Motor neuron (in vitro differentiated cells): ENCODE data around the gene NOB1. TPM values are rescaled to one million over a fixed set of nuclear protein-coding genes. Genes with fewer than 3 reads are reported as not detected.

Experiments
- ATAC-seq, 8 experiments: fragments of 200-7000 bp; cut with Tn5 transposase; replicated peaks in 6 of 8; 2 replicates each; pipeline ENCODE4 v1.8.0; 2021; ENCODE audit warnings: mild to moderate bottlenecking in 8 of 8, moderate library complexity in 8 of 8
- H3K27ac ChIP-seq, 2 donors: fragments of 250-450 bp; sonication (Bioruptor Pico); 2 replicates each; pipeline ENCODE4 v1.9.0; 2021; ENCODE audit warnings: antibody characterized with exemption in 2 of 2, mild to moderate bottlenecking in 2 of 2, moderate library complexity in 1 of 2
- H3K4me1 ChIP-seq, 2 donors: fragments of 250-450 bp; sonication (Bioruptor Pico); replicated peaks in 1 of 2; 2 replicates each; pipeline ENCODE4 v1.6.1; 2021; ENCODE audit warnings: antibody characterized with exemption in 2 of 2, mild to moderate bottlenecking in 2 of 2, moderate library complexity in 1 of 2
- H3K4me3 ChIP-seq, 5 donors: fragments of 250-450 bp; sonication (Bioruptor Pico); 2 replicates each; pipeline ENCODE4 v1.9.0; 2021; ENCODE audit warnings: antibody characterized with exemption in 5 of 5, mild to moderate bottlenecking in 5 of 5, moderate library complexity in 4 of 5
- WGBS, 10 experiments: fragments of 450-650 bp; shearing (Covaris generic); methylation state at CpG; one replicate each; pipeline ENCODE4 v1.0.0; 2022; 5-methylcytosine and 5-hydroxymethylcytosine counted together
- in situ Hi-C, 9 experiments: fragments of 400-800 bp; cut with MboI; loops; one replicate each; pipeline ENCODE4 v1.15.0; 2021; ENCODE audit warnings: low sequenced_read_pairs in 9 of 9, low pct_unique_long_range_greater_than_20kb in 2 of 9; ENCODE audit not compliant: unreplicated experiment in 9 of 9
- total RNA-seq, 8 experiments: library from RNA; unstranded; fragments of 300-600 nt; gene quantifications; 2 replicates each; pipeline versions ENCODE4 v1.2.3 to v1.2.4, GENCODE V29; 2022

NOB1 gene
- total RNA-seq, 8 experiments from 2014 or later, result 15.5 to 88.8 (median 35.1) TPM

GRCh38 chr16:69727916-69728270 lies 26.8 kb downstream of the NOB1 start:
- WGBS, 10 experiments, result 78 to 100% (median 92%) methylated on average over 2 to 5 of the region's 5 CpGs; no CpG with 5 or more reads in 2 of the 10 experiments
- Histone ChIP-seq H3K4me1 (peaks cover 4 to 13% of the 10 kb centered on the region in 2 donors), H3K27ac (no peak overlapping the region), H3K4me3 (no peak overlapping the region)
- ATAC-seq, result no peak
- in situ Hi-C loops, result loop anchor here in 1 of 9 experiments (25.0 kb wide), 1 partner anchor 316 kb away; the partner anchor contains the start of gene CYB5B

DNA sequence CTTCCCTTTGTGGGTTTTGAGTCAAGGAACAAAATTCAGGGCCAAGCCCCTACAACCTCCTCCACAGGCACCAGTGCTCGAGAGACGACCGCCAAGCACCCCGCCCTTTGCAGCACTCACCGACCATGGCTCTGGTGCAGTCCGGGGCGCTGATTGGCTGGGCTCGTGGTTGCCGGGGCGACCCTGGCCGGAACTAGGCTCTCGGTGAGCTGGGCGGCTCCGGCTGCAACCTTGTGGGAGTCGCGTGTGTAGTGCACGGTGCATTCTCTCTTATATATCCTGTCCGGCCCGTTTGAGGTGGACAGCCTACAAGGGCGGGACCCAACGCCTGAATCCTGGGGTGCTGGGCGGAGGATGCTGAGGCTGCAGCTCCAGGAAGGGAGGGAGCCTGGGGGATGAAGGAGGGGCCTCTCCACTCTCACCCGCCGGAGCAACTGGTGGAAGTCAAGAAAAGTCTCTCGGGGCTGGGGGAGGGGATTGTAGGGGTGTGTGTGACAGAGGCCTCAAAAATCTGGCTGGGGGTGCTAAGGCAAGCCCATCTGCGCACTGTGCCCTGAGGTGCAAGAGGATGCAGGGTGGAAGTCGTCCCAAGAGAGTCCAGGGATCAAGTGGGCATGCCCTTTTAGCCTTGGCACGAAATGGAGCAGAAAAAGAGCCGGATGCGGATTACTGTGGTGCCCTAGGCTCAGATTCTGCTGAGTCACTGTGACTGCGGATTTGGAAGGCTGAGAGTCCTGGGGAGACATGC lies 28.2 kb downstream of the NOB1 start, which contains the start of gene NQO1:
Gene NQO1 (minus strand): TSS at position 248 of the 748 bp plus-strand sequence. CDS start 121 bp downstream, at position 127.
- in situ Hi-C loops, result loop anchor here in 1 of 9 experiments (25.0 kb wide), 1 partner anchor 314 kb away; the partner anchor contains the start of gene CYB5B
- Histone ChIP-seq H3K4me3 (peak within 1 kb of the TSS; percentile 36 to 52 (median 37)), H3K27ac (peak within 1 kb of the TSS in 1 of 2 donors; percentile 80), H3K4me1 (peaks cover 4 to 13% of the 10 kb centered on the region in 2 donors)
- ATAC-seq, result peak; percentile 92 to 100 (median 99)
- 0 to 6% (median 2%) methylated on average over 1 to 13 of the region's 31 CpGs; no CpG with 5 or more reads in 3 of the 10 experiments for WGBS, 10 experiments

- no peak for ATAC-seq
- 37 to 92% (median 68%) methylated on average over 2 to 23 of the region's 32 CpGs; no CpG with 5 or more reads in 1 of the 10 experiments for WGBS, 10 experiments
- peak overlapping the region; percentile 36 to 52 (median 37) for H3K4me3 ChIP-seq
- in situ Hi-C loops, result loop anchor here in 1 of 9 experiments (25.0 kb wide), 1 partner anchor 313 kb away; the partner anchor contains the start of gene CYB5B
- peaks cover 4 to 13% of the 10 kb centered on the region in 2 donors for H3K4me1 ChIP-seq
- peak overlapping the region in 1 of 2 donors; percentile 69 for H3K27ac ChIP-seq
Measured at GRCh38 chr16:69725480-69726312, 29.0 kb downstream of the NOB1 start.

GRCh38 chr16:69724981-69725479 lies 29.7 kb downstream of the NOB1 start:
- Histone ChIP-seq H3K4me3 (no peak overlapping the region), H3K27ac (no peak overlapping the region), H3K4me1 (peaks cover 4 to 13% of the 10 kb centered on the region in 2 donors)
- no peak for ATAC-seq
- WGBS, 10 experiments, result 20 to 83% (median 70%) methylated on average over 1 to 5 of the region's 6 CpGs; no CpG with 5 or more reads in 3 of the 10 experiments
- in situ Hi-C loops, result loop anchor here in 1 of 9 experiments (25.0 kb wide), 1 partner anchor 313 kb away; the partner anchor contains the start of gene CYB5B

- in situ Hi-C loops, result no loop called here
- ATAC-seq, result no peak
- 67 to 100% (median 88%) methylated on average over 1 to 2 of the region's 2 CpGs; no CpG with 5 or more reads in 6 of the 10 experiments for WGBS, 10 experiments
- H3K4me1 ChIP-seq, result peaks cover 4 to 13% of the 10 kb centered on the region in 2 donors
- no peak overlapping the region for H3K27ac ChIP-seq
- H3K4me3 ChIP-seq, result no peak overlapping the region
Measured at GRCh38 chr16:69724414-69724873, 30.3 kb downstream of the NOB1 start.

DNA sequence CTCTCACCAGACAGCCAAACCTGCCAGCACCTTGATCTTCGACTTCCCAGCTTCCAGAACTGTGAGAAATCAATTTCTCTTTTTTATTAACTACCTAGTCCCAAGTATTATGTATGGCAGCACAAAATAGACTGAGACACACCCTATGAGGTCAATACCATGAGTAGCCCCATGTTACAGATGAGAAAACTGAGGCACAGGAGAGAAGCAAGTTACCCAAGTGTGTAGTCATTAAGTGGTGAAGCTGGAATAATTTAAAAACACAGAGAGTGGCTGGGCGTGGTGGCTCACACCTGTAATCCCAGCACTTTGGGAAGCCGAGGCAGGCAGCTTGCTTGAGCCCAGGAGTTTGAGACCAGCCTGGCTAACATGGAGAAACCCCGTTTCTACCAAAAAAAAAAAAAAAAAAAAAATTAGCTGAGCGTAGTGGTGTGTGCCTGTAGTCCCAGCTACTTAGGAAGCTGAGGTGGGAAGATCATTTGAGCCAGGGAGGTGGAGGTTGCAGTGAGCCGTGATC lies 33.2 kb downstream of the NOB1 start:
- no peak overlapping the region for H3K27ac ChIP-seq
- 83 to 100% (median 94%) methylated on average over 1 to 4 of the region's 6 CpGs; no CpG with 5 or more reads in 2 of the 10 experiments for WGBS, 10 experiments
- no peak for ATAC-seq
- H3K4me3 ChIP-seq, result no peak overlapping the region
- in situ Hi-C loops, result no loop called here
- H3K4me1 ChIP-seq, result peaks cover 4 to 5% of the 10 kb centered on the region in 2 donors

DNA sequence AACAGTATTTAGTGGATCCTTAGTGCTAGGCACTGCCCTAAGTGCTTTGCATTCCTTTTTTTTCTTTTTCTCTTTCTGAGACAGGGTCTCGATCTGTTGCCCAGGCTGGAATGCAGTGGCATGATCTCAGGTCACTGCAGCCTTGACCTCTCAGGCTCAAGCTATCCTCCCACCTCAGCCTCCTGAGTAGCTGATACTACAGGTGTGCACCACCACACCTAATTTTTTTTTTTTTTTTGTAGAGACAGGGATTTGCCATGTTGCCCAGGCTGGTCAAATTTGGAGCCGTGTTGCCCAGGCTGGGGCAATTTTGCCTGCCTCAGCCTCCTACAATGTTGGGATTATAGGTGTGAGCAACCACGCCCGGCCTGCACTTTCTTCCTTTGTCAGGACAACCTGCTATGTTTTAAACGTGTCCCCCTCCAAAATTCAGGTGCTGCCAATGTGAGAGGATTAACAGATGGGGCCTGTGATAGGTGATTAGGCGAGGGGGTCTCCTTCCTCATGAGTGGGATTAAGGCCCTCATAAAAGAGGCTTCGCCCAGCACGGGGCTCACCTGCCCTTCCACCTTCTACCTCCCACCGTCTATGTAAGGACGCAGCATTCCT lies 33.8 kb downstream of the NOB1 start:
- WGBS, 10 experiments, result 80 to 100% (median 94%) methylated on average over 1 to 6 of the region's 10 CpGs; no CpG with 5 or more reads in 3 of the 10 experiments
- no peak for ATAC-seq

DNA sequence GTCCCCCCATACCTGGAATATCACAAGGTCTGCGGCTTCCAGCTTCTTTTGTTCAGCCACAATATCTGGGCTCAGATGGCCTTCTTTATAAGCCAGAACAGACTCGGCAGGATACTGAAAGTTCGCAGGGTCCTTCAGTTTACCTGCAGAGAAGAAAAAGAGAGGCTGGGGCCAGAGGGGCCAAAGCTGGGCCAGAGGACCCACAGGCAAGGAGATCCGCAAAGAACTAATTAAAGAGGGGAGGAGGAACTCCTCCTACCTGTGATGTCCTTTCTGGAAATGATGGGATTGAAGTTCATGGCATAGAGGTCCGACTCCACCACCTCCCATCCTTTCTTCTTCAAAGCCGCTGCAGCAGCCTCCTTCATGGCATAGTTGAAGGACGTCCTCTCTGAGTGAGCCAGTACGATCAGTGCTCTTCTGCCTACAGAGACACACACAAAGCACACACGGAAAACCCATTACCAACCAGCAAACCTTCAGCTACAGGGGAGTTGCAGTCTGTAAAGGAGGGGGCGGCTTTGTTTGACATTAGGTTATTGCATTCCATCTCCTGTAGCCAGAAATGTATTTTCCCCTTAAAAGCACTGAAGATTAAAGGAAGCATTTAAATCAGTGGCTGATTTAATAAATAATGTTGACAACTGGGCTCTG lies 36.5 kb downstream of the NOB1 start:
- WGBS, 10 experiments, result 60 to 100% (median 92%) methylated on average over 1 to 6 of the region's 10 CpGs; no CpG with 5 or more reads in 1 of the 10 experiments
- in situ Hi-C loops, result no loop called here
- ATAC-seq, result no peak
- Histone ChIP-seq H3K4me1 (no peaks in the 10 kb centered on the region), H3K27ac (no peak overlapping the region), H3K4me3 (no peak overlapping the region)

More for the DNA sequence above, 33.8 kb downstream of the NOB1 start:
- H3K27ac ChIP-seq, result no peak overlapping the region
- in situ Hi-C loops, result no loop called here
- H3K4me1 ChIP-seq, result peaks cover 1 to 3% of the 10 kb centered on the region in 2 donors
- H3K4me3 ChIP-seq, result no peak overlapping the region

DNA sequence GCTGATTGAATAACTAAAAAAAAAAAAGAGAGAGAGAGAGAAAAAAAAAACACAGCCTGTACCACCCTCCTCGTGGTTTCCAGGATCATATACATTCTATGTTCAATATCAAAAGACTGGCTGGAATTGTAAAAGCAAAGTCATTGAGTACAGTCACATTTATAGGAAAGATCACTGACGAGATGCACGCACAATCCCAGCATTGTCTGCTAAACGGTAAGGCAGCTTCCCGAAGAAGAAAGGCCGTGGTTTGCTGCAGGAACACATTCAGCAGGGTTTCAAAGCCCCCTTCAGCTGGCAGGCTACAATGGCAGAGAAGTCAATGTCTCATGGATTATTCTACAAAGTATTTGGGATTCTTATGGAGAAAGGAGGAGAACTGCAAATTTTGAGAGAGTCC lies 37.7 kb downstream of the NOB1 start:
- in situ Hi-C loops, result no loop called here
- H3K27ac ChIP-seq, result no peak overlapping the region
- WGBS, 10 experiments, result 72 to 97% (median 86%) methylated on average over 1 to 6 of the region's 6 CpGs
- H3K4me1 ChIP-seq, result no peaks in the 10 kb centered on the region
- no peak for ATAC-seq
- no peak overlapping the region for H3K4me3 ChIP-seq

DNA sequence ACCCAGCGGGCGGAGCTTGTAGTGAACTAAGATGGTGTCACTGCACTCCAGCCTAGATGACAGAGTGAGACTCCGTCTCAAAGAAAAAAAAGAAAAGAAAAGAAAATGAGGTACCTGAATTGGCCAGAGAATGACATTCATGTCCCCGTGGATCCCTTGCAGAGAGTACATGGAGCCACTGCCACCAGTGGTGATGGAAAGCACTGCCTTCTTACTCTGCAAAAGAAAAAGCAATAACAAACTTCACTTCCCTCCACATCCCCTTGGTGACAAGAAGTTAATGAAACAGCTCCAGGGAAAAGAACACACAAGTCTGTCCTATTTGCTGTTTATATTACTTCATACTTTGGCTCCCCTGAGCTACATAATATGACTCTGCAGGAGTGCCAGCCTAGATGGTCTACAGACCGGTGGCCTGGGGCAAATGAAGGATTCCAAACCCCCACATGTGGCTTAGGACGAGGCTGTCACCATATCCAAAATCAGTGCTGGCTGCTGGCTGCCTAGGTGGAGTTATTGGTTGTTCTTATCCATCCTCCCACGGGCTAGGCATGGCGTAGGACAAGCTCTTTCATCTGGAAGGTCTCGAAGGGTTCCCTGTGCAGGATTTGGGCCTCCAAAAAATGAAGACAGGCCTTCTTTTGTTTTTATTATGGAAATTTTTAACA lies 41.7 kb downstream of the NOB1 start:
- Histone ChIP-seq H3K4me1 (no peaks in the 10 kb centered on the region), H3K27ac (no peak overlapping the region), H3K4me3 (no peak overlapping the region)
- in situ Hi-C loops, result no loop called here
- peak in 2 of 8 experiments; percentile 13 to 54 for ATAC-seq
- 80 to 100% (median 95%) methylated on average over 1 to 8 of the region's 9 CpGs for WGBS, 10 experiments

DNA sequence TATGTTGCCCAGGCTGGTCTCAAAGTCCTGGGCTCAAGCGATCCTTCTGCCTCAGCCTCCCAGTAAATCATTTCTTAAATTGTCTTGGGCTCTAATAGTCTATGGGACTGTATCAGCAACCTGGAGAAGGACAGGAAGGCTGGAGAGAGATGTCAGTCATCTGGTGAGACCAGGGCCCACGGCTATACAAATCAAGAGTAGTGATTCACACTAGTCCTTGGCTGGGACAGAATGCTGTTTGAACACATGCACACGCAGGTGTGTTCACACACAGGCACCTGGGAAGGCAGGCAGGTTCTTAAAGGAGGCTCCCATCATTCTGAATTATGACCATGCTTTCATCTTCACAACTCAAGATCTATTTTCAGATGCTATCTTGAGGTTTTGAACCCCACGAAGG lies 42.4 kb downstream of the NOB1 start:
- Histone ChIP-seq H3K4me3 (no peak overlapping the region), H3K4me1 (no peaks in the 10 kb centered on the region), H3K27ac (no peak overlapping the region)
- no peak for ATAC-seq
- 75 to 100% (median 100%) methylated on average over 1 to 2 of the region's 4 CpGs; no CpG with 5 or more reads in 3 of the 10 experiments for WGBS, 10 experiments
- in situ Hi-C loops, result no loop called here
